GM12878 (cell line): ENCODE data around the gene MUC7.

Experiments used
- BCL3 ChIP-seq: IDR thresholded peaks from 2 replicates; pipeline ENCODE4 v1.6.1; 2011; ENCODE audit warnings: borderline replicate concordance, low read depth, mild to moderate bottlenecking, moderate library complexity, low read length; ENCODE audit not compliant: insufficient read depth, poor library complexity, severe bottlenecking
- EGR1 ChIP-seq, 2 experiments: IDR thresholded peaks; 1 replicate in 1 of 2; 2 replicates in 1 of 2; pipeline ENCODE4 v1.6.1; 2011 to 2012; ENCODE audit warnings: low read depth in 2 of 2, low read length in 2 of 2, borderline replicate concordance in 1 of 2, mild to moderate bottlenecking in 1 of 2, moderate library complexity in 1 of 2
- HDAC6 ChIP-seq: fragments of 200-600 bp; sonication (generic); IDR thresholded peaks from one replicate; pipeline ENCODE4 v1.8.0; 2017; ENCODE audit warnings: antibody characterized with exemption; ENCODE audit not compliant: unreplicated experiment
- NFXL1 ChIP-seq: fragments of 450-650 bp; IDR thresholded peaks from 2 replicates; pipeline ENCODE4 v1.6.1; 2017; ENCODE audit warnings: antibody characterized with exemption, mild to moderate bottlenecking, borderline replicate concordance
- POLR2A ChIP-seq: IDR thresholded peaks from 2 replicates; pipeline ENCODE4 v1.6.1; 2011; ENCODE audit warnings: low read depth, mild to moderate bottlenecking, low read length
- STAT1 ChIP-seq: fragments of 450-650 bp; conservative IDR thresholded peaks from 2 replicates; pipeline ENCODE4 v1.6.1; 2014; ENCODE audit warnings: antibody characterized with exemption, mild to moderate bottlenecking
- TF ChIP-seq, protein P1 (sequence below), 3 experiments: IDR thresholded peaks in 2 of 3; conservative IDR thresholded peaks in 1 of 3; 2 replicates each; pipeline ENCODE4 v1.5.1; 2011; ENCODE audit warnings: low read depth in 3 of 3, low read length in 3 of 3, mild to moderate bottlenecking in 3 of 3, control low read depth in 2 of 3, moderate library complexity in 2 of 3, inconsistent platforms in 1 of 3, mixed read lengths in 1 of 3; ENCODE audit not compliant: control insufficient read depth in 2 of 3, insufficient read depth in 1 of 3; ENCODE audit errors: extremely low read depth in 1 of 3

- TF ChIP-seq STAT1 (no peak), BCL3 (no peak), EGR1 (IDR thresholded peaks at IDR 0.05; ENCODE audit: borderline replicate concordance in 1 of 2, low read depth in 2 of 2, low read length in 2 of 2) (no peak), HDAC6 (no peak), POLR2A (no peak), NFXL1 (no peak)
- TF ChIP-seq, protein P1, sequence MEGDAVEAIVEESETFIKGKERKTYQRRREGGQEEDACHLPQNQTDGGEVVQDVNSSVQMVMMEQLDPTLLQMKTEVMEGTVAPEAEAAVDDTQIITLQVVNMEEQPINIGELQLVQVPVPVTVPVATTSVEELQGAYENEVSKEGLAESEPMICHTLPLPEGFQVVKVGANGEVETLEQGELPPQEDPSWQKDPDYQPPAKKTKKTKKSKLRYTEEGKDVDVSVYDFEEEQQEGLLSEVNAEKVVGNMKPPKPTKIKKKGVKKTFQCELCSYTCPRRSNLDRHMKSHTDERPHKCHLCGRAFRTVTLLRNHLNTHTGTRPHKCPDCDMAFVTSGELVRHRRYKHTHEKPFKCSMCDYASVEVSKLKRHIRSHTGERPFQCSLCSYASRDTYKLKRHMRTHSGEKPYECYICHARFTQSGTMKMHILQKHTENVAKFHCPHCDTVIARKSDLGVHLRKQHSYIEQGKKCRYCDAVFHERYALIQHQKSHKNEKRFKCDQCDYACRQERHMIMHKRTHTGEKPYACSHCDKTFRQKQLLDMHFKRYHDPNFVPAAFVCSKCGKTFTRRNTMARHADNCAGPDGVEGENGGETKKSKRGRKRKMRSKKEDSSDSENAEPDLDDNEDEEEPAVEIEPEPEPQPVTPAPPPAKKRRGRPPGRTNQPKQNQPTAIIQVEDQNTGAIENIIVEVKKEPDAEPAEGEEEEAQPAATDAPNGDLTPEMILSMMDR (IDR thresholded peaks at IDR 0.05 in 2 of 3, conservative IDR thresholded peaks at IDR 0.05 in 1 of 3; ENCODE audit: control insufficient read depth in 2 of 3, extremely low read depth in 1 of 3, insufficient read depth in 1 of 3, low read depth in 3 of 3, low read length in 3 of 3): no peak
These were observed 50.6 kb downstream of the MUC7 start for GRCh38 chr4:70522626-70523025.
